Activated T-helper 2 cell treated with anti-CD3 and anti-CD28 coated beads, Interferon-gamma antibody, Interleukin-2, Interleukin-4, amounts not matched to agents 10 μg/mL and 5 μg/mL and 100 μg/mL, durations not matched to agents 14 hours and 24 hours and 36 hours (primary cell): ENCODE measurements around the gene FHIP2A. TPM values are rescaled to one million over a fixed set of nuclear protein-coding genes. Genes with fewer than 3 reads are reported as not detected.
"Not testable (repeated sequence)": the region's sequence is repeated elsewhere in the genome, so short reads cannot be mapped to it uniquely, and the experiment has no call there.

Experiments
- DNase-seq: peaks from one replicate; pipeline ENCODE4 v3.0.0; 2021; ENCODE audit warnings: low spot score
- H3K27ac Mint-ChIP-seq: one replicate; pipeline ENCODE4 v1.8.0; 2021; ENCODE audit warnings: mixed read lengths
- H3K27me3 Mint-ChIP-seq: one replicate; pipeline ENCODE4 v1.8.0; 2021; ENCODE audit warnings: low read depth, mixed read lengths
- H3K36me3 Mint-ChIP-seq: one replicate; pipeline ENCODE4 v1.8.0; 2021; ENCODE audit warnings: low read depth, mixed read lengths
- H3K4me1 Mint-ChIP-seq: one replicate; pipeline ENCODE4 v1.8.0; 2021; ENCODE audit warnings: low read depth, mixed read lengths
- H3K4me3 Mint-ChIP-seq: one replicate; pipeline ENCODE4 v1.8.0; 2021; ENCODE audit warnings: low read depth, mild to moderate bottlenecking, moderate library complexity, mixed read lengths
- H3K9me3 Mint-ChIP-seq: one replicate; pipeline ENCODE4 v1.8.0; 2021; ENCODE audit warnings: mixed read lengths
- intact Hi-C: fragments of 100-400 bp; cut with micrococcal nuclease; formaldehyde crosslinking; loops from one replicate; pipeline ENCODE4 v1.15.1; 2023
- total RNA-seq: library from RNA; stranded (reverse); gene quantifications from 2 replicates; pipeline ENCODE4 v1.2.3, GENCODE V29; 2022

FHIP2A gene, protein sequence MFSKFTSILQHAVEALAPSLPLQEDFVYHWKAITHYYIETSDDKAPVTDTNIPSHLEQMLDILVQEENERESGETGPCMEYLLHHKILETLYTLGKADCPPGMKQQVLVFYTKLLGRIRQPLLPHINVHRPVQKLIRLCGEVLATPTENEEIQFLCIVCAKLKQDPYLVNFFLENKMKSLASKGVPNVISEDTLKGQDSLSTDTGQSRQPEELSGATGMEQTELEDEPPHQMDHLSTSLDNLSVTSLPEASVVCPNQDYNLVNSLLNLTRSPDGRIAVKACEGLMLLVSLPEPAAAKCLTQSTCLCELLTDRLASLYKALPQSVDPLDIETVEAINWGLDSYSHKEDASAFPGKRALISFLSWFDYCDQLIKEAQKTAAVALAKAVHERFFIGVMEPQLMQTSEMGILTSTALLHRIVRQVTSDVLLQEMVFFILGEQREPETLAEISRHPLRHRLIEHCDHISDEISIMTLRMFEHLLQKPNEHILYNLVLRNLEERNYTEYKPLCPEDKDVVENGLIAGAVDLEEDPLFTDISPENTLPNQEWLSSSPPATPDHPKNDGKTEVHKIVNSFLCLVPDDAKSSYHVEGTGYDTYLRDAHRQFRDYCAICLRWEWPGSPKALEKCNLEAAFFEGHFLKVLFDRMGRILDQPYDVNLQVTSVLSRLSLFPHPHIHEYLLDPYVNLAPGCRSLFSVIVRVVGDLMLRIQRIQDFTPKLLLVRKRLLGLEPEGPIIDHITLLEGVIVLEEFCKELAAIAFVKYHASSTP
- 26.3 and 26.9 TPM in 2 replicates for total RNA-seq

DNA sequence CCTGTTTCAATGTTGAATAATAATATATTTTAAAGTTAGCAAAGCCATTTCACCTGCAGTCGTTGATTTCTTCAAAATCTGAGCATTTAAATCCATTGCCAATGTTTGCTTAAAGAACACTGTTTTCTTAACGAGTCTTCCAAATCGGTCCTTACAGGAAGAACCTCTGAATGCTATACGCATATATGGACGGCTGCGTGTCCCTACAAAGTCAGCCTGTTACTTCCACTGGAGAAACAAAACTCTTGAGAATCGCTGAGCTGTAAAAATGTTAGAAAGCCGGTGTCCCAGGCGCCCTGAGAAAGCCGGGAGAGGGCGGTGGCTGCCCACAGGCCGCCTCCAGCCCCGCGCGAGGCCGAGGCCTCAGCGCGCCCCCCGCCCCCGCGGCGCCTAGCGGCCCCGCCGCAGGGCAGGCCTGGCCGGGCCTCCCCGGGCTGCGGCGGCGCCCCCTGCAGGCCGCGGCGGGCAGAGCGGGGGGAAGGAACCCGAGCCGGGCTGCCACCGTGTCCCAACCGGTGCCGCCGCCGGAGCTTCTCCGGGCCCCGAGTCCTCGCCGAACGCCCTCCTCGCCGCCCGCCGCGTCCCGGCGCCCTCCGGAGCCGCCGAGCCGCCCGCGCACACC, at the start of gene FHIP2A:
TSS of gene FHIP2A (plus strand) at position 488 of the 622 bp plus-strand sequence. CDS start 299 bp downstream, outside the sequence.
- peaks cover 19% of the 10 kb centered on the region for H3K27me3 Mint-ChIP-seq
- peak; percentile 82 for DNase-seq
- intact Hi-C loops: loop anchor here (1.0 to 5.0 kb wide), 4 partner anchors 9 to 324 kb away; no protein-coding TSS in a partner anchor
- peak within 1 kb of the TSS; percentile 93 for H3K4me3 Mint-ChIP-seq
- H3K27ac Mint-ChIP-seq: peak within 1 kb of the TSS; percentile 86
- H3K9me3 Mint-ChIP-seq: no peaks in the 10 kb centered on the region
- H3K36me3 Mint-ChIP-seq: peaks cover 21% of the 10 kb centered on the region
- peaks cover 42% of the 10 kb centered on the region for H3K4me1 Mint-ChIP-seq

DNA sequence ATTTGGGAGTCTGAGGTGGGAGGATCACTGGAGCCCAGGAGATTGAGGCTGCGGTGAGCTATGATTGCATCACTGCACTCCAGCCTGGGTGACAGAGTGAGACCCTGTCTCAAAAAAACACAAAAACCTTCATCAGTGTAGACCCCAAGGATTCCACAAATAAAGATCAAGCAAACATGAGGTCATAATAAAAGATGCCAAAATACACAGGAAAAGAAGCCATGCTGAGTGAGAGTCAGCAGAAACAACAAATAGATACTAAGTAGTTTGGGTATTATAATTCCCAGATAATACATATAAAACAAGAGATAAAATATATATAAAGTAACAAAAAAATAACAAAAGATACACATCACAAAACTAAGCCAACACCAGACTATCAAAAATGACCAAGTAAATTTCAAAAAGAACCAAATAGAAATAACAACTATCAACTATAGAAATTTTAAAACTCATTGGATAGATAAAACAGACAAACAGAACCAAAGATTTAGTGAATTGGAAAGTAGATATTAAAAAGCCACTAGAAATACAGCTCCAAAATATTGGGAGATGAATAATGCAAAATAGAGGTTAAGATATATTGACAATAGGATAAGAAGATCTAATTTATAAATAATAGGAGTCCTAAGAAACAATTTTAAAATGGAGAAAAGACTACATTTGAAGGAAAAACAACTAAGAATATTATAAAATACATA, 48.9 kb upstream of the FHIP2A start:
- H3K36me3 Mint-ChIP-seq: no peaks in the 10 kb centered on the region
- peaks cover 47% of the 10 kb centered on the region for H3K27me3 Mint-ChIP-seq
- H3K27ac Mint-ChIP-seq: no peak overlapping the region
- no peak overlapping the region for H3K4me3 Mint-ChIP-seq
- DNase-seq: no peak
- intact Hi-C loops: loop anchor here (5.0 to 10.0 kb wide), 3 partner anchors 50 to 468 kb away; partner anchors contain the start of gene FHIP2A
- H3K4me1 Mint-ChIP-seq: peaks cover 9% of the 10 kb centered on the region
- H3K9me3 Mint-ChIP-seq: no peaks in the 10 kb centered on the region

DNA sequence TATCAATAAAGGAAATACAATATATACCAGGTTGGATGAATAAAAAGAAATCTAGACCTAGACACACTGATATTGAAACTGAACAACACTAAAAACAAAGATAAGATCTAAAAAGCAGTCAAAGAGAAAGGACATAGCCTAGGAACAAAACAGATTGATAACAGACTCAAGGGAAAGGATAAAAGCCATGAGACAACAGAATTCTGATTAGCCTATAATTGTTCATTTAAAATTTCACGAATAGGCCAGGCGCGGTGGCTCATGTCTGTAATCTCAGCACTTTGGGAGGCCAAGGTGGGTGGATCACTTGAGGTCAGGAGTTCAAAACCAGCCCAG, 48.4 kb upstream of the FHIP2A start:
- H3K9me3 Mint-ChIP-seq: no peaks in the 10 kb centered on the region

DNA sequence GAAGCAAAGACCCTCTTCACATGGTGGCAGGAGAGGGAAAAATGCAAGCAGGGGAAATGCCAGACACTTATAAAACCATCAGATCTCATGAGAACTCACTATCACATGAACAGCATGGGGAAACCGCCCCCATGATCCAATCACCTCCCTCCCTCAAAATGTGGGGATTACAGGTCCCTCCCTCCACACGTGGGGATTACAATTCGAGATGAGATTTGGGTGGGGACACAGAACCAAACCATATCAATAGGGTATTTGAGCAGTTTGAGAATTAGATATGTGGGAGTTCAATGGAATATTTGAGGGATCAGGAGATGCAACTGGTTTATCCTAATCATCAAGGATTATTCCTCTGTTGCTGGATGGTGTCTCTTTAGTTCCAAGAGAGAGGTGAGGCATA, 46.5 kb upstream of the FHIP2A start:
- H3K9me3 Mint-ChIP-seq, H3K4me3 Mint-ChIP-seq, H3K36me3 Mint-ChIP-seq, DNase-seq, H3K27ac Mint-ChIP-seq: not testable (repeated sequence)
- Mint-ChIP-seq H3K27me3 (peaks cover 42% of the 10 kb centered on the region), H3K4me1 (peaks cover 15% of the 10 kb centered on the region)
- intact Hi-C loops: loop anchor here (10.0 kb wide), 1 partner anchor 470 kb away; no protein-coding TSS in a partner anchor

More for the DNA sequence above, 48.4 kb upstream of the FHIP2A start:
- no peak for DNase-seq
- H3K4me1 Mint-ChIP-seq: peaks cover 9% of the 10 kb centered on the region
- H3K36me3 Mint-ChIP-seq: no peaks in the 10 kb centered on the region
- H3K27ac Mint-ChIP-seq: no peak overlapping the region
- H3K27me3 Mint-ChIP-seq: peaks cover 49% of the 10 kb centered on the region
- intact Hi-C loops: loop anchor here (5.0 to 10.0 kb wide), 3 partner anchors 49 to 468 kb away; partner anchors contain the start of gene FHIP2A
- H3K4me3 Mint-ChIP-seq: no peak overlapping the region

- Mint-ChIP-seq H3K4me1 (peaks cover 18% of the 10 kb centered on the region), H3K4me3 (no peak overlapping the region), H3K27ac (no peak overlapping the region), H3K27me3 (peaks cover 37% of the 10 kb centered on the region), H3K36me3 (peaks cover 3% of the 10 kb centered on the region), H3K9me3 (no peaks in the 10 kb centered on the region)
- no peak for DNase-seq
- intact Hi-C loops: loop anchor here (10.0 kb wide), 1 partner anchor 473 kb away; no protein-coding TSS in a partner anchor
Measured at GRCh38 chr10:114777415-114777814, 44.2 kb upstream of the FHIP2A start.

DNA sequence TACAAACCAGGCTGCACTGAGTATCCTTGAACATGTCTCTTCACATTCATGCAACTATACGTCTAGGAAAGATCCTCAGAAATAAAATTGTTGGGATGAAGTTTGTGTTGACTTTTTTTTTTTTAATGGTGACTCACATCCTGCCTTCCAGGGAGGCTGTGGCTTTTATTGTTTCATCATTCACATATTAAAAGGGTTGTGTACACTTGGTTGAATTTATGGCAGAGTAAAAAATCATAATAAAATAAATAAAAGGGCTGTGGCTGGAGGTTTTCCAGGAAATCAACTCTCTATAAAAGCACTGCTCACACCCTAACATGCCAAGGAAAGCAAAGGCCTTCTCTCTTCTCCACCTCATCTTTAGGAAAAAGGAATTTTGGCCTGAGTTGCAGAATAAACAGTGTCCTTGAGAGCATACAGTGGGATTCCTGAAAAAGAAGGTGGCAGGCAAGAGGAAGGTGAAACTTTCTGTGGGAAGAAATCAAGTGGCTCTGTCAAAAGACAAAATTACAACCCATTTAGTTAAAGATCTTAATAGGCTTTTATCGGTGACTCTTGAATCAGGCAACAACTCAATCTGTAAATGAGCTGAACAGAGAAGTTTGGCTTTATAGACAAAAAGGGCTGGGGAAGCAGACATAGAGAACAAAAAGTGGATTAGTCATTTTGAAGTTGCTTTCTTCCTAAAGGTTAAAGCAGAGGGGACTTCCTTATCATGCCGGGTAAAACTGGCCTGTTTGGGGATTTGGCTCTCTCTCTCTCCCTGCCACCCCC, 41.6 kb upstream of the FHIP2A start:
- Mint-ChIP-seq H3K27ac (no peak overlapping the region), H3K4me1 (peaks cover 12% of the 10 kb centered on the region), H3K4me3 (no peak overlapping the region), H3K36me3 (peaks cover 7% of the 10 kb centered on the region), H3K9me3 (no peaks in the 10 kb centered on the region), H3K27me3 (peaks cover 28% of the 10 kb centered on the region)
- DNase-seq: no peak
- intact Hi-C loops: loop anchor here (10.0 kb wide), 1 partner anchor 475 kb away; no protein-coding TSS in a partner anchor

- DNase-seq: no peak
- Mint-ChIP-seq H3K36me3 (peaks cover 7% of the 10 kb centered on the region), H3K4me3 (no peak overlapping the region), H3K27me3 (peaks cover 21% of the 10 kb centered on the region), H3K9me3 (no peaks in the 10 kb centered on the region), H3K27ac (no peak overlapping the region), H3K4me1 (peaks cover 12% of the 10 kb centered on the region)
- intact Hi-C loops: no loop called here
Measured at GRCh38 chr10:114780577-114781184, 40.9 kb upstream of the FHIP2A start.

- Mint-ChIP-seq H3K27me3 (peaks cover 13% of the 10 kb centered on the region), H3K4me1 (peaks cover 12% of the 10 kb centered on the region), H3K27ac (no peak overlapping the region), H3K4me3 (no peak overlapping the region), H3K9me3 (no peaks in the 10 kb centered on the region), H3K36me3 (peaks cover 7% of the 10 kb centered on the region)
- intact Hi-C loops: no loop called here
- no peak for DNase-seq
Measured at GRCh38 chr10:114782666-114783065, 38.9 kb upstream of the FHIP2A start.

DNA sequence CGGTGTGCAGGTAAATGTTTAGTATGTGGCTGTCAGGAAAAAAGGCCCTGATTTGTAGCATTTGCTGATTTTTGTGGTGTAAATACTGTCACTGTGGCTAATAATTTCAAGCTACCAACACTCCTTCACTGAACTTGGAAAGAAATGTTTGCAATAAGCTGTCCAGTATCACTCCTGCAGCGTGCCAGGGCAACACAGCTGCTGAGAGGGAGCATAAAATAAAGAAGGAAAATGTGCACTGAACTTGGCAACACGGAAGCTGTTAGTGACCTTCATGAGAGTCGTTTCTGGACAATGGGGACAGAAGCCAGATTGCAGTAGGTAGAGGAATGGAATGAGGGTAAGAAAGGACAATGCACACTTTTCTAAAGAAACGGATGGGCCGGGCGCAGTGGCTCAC, 37.9 kb upstream of the FHIP2A start:
- Mint-ChIP-seq H3K4me3 (no peak overlapping the region), H3K27me3 (peaks cover 6% of the 10 kb centered on the region), H3K4me1 (peaks cover 12% of the 10 kb centered on the region), H3K27ac (no peak overlapping the region), H3K36me3 (peaks cover 7% of the 10 kb centered on the region), H3K9me3 (no peaks in the 10 kb centered on the region)
- intact Hi-C loops: no loop called here
- no peak for DNase-seq

DNA sequence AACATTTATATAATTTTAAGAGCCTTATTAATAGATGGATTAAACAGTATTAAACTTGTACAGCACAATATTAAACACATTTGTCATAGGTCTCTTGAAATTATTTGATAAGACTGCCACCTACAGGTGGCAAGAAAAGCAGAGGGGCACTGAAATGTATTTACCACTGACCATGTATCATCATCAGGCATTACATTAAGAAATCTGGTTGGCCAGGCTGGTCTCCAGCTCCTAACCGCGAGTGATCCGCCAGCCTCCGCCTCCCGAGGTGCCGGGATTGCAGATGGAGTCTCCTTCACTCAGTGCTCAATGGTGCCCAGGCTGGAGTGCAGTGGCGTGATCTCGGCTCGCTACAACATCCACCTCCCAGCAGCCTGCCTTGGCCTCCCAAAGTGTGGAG, 35.1 kb upstream of the FHIP2A start:
- H3K27ac Mint-ChIP-seq, DNase-seq, H3K9me3 Mint-ChIP-seq, H3K4me3 Mint-ChIP-seq, H3K36me3 Mint-ChIP-seq, H3K4me1 Mint-ChIP-seq, H3K27me3 Mint-ChIP-seq: not testable (repeated sequence)
- intact Hi-C loops: loop anchor here (1.0 to 5.0 kb wide), 3 partner anchors 84 to 314 kb away; no protein-coding TSS in a partner anchor

DNA sequence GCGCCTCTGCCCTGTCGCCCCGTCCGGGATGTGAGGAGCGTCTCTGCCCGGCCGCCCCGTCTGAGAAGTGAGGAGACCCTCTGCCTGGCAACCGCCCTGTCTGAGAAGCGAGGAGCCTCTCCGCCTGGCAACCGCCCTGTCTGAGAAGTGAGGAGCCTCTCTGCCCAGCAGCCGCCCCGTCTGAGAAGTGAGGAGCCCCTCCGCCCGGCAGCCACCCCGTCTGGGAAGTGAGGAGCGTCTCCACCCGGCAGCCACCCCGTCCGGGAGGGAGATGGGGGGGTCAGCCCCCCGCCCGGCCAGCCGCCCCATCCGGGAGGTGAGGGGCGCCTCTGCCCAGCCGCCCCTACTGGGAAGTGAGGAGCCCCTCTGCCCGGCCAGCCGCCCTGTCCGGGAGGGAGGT, 34.4 kb upstream of the FHIP2A start:
- H3K27me3 Mint-ChIP-seq, DNase-seq, H3K27ac Mint-ChIP-seq, H3K36me3 Mint-ChIP-seq, H3K4me3 Mint-ChIP-seq, H3K4me1 Mint-ChIP-seq, H3K9me3 Mint-ChIP-seq: not testable (repeated sequence)
- intact Hi-C loops: loop anchor here (5.0 kb wide), 2 partner anchors 85 to 315 kb away; no protein-coding TSS in a partner anchor
